RWPE2 (cell line): ENCODE measurements around the gene GALNT10.

Experiments used
- ATAC-seq: fragments of 200-7000 bp; cut with Tn5 transposase; 3 replicates; pipeline ENCODE4 v1.9.1; 2021; ENCODE audit warnings: low read depth
- DNase-seq: peaks from one replicate; pipeline ENCODE4 v3.0.0-alpha.2; 2020; ENCODE audit warnings: low spot score
- H3K27ac ChIP-seq: fragments of 450-650 bp; 2 replicates; pipeline ENCODE4 v1.5.1; 2017; ENCODE audit warnings: mild to moderate bottlenecking; ENCODE audit not compliant: poor library complexity, severe bottlenecking
- H3K27me3 ChIP-seq: fragments of 250-450 bp; sonication (Bioruptor Pico); 2 replicates; pipeline ENCODE4 v1.5.1; 2021; ENCODE audit warnings: mild to moderate bottlenecking, moderate library complexity; ENCODE audit not compliant: insufficient read depth, poor library complexity, severe bottlenecking
- H3K36me3 ChIP-seq: fragments of 250-450 bp; sonication (Bioruptor Pico); 2 replicates; pipeline ENCODE4 v1.5.1; 2020; ENCODE audit warnings: low read depth, mild to moderate bottlenecking, moderate library complexity
- H3K4me1 ChIP-seq: fragments of 250-450 bp; sonication (Bioruptor Pico); 2 replicates; pipeline ENCODE4 v1.5.1; 2021; ENCODE audit warnings: mild to moderate bottlenecking, moderate library complexity; ENCODE audit not compliant: insufficient read depth, poor library complexity, severe bottlenecking
- H3K4me3 ChIP-seq: fragments of 250-450 bp; sonication (Bioruptor Pico); 2 replicates; pipeline ENCODE4 v1.5.1; 2021; ENCODE audit warnings: mild to moderate bottlenecking, moderate library complexity; ENCODE audit not compliant: severe bottlenecking
- H3K9me3 ChIP-seq: fragments of 250-450 bp; sonication (Bioruptor Pico); 2 replicates; pipeline ENCODE4 v1.5.1; 2021; ENCODE audit warnings: mild to moderate bottlenecking, moderate library complexity; ENCODE audit not compliant: severe bottlenecking
- TF ChIP-seq, protein P1 (sequence below): fragments of 450-650 bp; IDR thresholded peaks from one replicate; pipeline ENCODE4 v1.5.1; 2017; ENCODE audit warnings: mild to moderate bottlenecking, moderate library complexity; ENCODE audit not compliant: poor library complexity, severe bottlenecking

Gene GALNT10

DNA sequence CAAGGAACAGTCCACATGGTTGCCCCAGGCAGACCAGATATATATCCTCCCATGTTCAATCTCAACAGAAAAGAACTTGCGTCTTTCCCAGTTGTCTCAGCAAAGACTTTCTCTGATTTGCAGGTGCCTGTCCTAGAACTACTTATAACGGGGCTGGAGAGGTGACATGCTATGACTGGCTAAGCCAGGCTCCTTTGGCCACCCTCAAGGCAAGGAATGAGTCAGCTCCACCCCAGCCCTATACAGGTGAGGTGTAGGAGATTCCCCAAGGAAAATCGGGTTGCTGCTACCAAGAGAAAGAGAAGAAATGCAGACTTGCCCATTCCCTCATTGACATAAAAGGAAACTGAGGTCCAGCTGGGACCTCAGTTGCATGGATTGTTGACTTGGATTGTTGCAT lies 127.4 kb downstream of the GALNT10 start:
- TF ChIP-seq, protein P1, sequence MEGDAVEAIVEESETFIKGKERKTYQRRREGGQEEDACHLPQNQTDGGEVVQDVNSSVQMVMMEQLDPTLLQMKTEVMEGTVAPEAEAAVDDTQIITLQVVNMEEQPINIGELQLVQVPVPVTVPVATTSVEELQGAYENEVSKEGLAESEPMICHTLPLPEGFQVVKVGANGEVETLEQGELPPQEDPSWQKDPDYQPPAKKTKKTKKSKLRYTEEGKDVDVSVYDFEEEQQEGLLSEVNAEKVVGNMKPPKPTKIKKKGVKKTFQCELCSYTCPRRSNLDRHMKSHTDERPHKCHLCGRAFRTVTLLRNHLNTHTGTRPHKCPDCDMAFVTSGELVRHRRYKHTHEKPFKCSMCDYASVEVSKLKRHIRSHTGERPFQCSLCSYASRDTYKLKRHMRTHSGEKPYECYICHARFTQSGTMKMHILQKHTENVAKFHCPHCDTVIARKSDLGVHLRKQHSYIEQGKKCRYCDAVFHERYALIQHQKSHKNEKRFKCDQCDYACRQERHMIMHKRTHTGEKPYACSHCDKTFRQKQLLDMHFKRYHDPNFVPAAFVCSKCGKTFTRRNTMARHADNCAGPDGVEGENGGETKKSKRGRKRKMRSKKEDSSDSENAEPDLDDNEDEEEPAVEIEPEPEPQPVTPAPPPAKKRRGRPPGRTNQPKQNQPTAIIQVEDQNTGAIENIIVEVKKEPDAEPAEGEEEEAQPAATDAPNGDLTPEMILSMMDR, result no peak
- no peak for ATAC-seq

GRCh38 chr5:154318691-154319090 lies 128.2 kb downstream of the GALNT10 start:
- Histone ChIP-seq H3K27me3 (no peaks in the 10 kb centered on the region), H3K4me1 (no peaks in the 10 kb centered on the region), H3K36me3 (no peaks in the 10 kb centered on the region), H3K4me3 (no peak overlapping the region), H3K9me3 (no peaks in the 10 kb centered on the region), H3K27ac (no peak overlapping the region)
- TF ChIP-seq, protein P1, result no peak
- ATAC-seq, result no peak
- no peak for DNase-seq

More for the DNA sequence above, 127.4 kb downstream of the GALNT10 start:
- Histone ChIP-seq H3K4me1 (peaks cover 1% of the 10 kb centered on the region), H3K9me3 (no peaks in the 10 kb centered on the region), H3K27ac (no peak overlapping the region), H3K27me3 (no peaks in the 10 kb centered on the region), H3K4me3 (no peak overlapping the region), H3K36me3 (no peaks in the 10 kb centered on the region)
- no peak for DNase-seq

- ATAC-seq (no peak), DNase-seq (no peak)
- no peaks in the 10 kb centered on the region for H3K27me3 ChIP-seq
- H3K4me3 ChIP-seq, result no peak overlapping the region
- H3K36me3 ChIP-seq, result no peaks in the 10 kb centered on the region
- TF ChIP-seq, protein P1, result no peak
- no peak overlapping the region for H3K27ac ChIP-seq
- H3K9me3 ChIP-seq, result no peaks in the 10 kb centered on the region
- no peaks in the 10 kb centered on the region for H3K4me1 ChIP-seq
These were observed 129.2 kb downstream of the GALNT10 start for GRCh38 chr5:154319736-154320135.

DNA sequence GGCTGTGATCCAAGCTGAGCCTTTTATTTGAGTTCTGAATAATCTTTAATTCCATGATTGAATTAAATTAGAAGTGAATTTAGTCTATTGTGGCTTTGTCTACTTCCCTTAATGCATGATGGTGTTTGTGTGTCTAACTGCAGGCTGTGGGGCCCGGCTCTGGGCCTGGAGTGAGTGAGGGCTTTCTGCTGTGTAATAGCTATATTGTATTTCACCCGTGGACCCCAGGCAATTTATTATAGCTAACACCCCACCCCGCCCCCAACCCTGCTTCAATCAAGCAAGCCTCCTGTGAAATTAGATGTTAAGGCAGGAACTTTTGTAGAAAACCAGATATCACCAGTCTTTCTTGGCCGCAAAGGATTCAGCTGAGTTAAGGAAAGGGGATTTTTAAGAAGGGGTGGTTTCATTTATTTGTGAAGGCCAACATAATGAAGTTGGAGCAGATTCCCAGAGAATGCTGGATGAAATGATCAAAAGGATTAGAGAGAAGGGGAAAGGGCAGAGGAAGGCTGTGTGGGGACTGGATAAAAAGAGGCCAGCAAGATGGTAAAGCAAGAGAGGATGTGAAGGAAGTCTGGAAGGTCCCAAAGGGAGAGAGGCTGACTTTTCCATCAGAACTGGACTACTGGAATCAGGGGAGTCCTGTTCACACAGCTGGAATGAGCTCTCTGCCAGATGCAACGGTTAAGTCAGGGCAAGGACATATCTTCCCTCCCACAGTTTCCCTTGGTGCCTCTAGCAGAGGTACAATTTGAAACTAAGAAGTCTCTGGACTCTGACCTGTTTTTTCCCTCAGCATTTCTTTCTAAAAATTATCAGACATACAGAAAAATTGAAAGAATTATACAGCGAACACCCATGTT lies 129.9 kb downstream of the GALNT10 start:
- ATAC-seq, result no peak
- Histone ChIP-seq H3K27me3 (no peaks in the 10 kb centered on the region), H3K4me1 (no peaks in the 10 kb centered on the region), H3K27ac (no peak overlapping the region), H3K36me3 (no peaks in the 10 kb centered on the region), H3K9me3 (no peaks in the 10 kb centered on the region), H3K4me3 (no peak overlapping the region)
- TF ChIP-seq, protein P1, result no peak
- DNase-seq, result no peak

- DNase-seq (no peak), ATAC-seq (no peak)
- H3K4me3 ChIP-seq, result no peak overlapping the region
- TF ChIP-seq, protein P1, result no peak
- H3K4me1 ChIP-seq, result no peaks in the 10 kb centered on the region
- no peaks in the 10 kb centered on the region for H3K9me3 ChIP-seq
- no peaks in the 10 kb centered on the region for H3K36me3 ChIP-seq
- no peaks in the 10 kb centered on the region for H3K27me3 ChIP-seq
- H3K27ac ChIP-seq, result no peak overlapping the region
These were observed 131.0 kb downstream of the GALNT10 start for GRCh38 chr5:154321546-154321945.
